DOHH2 (cell line): ENCODE measurements around the gene SYCP2.

Source experiments
- H3F3A ChIP-seq: fragments of 200-600 bp; sonication (generic), shearing (Covaris generic); 2 replicates; pipeline ENCODE4 v1.6.0; 2016; ENCODE audit warnings: antibody characterized with exemption, mild to moderate bottlenecking; ENCODE audit not compliant: control insufficient read depth, insufficient read depth
- H3K27ac ChIP-seq: fragments of 200-600 bp; sonication (generic); 2 replicates; pipeline ENCODE4 v1.5.1; 2014; ENCODE audit warnings: low read depth, mild to moderate bottlenecking, low read length, moderate library complexity
- H3K27me3 ChIP-seq: fragments of 200-600 bp; sonication (generic); 2 replicates; pipeline ENCODE4 v1.6.1; 2014; ENCODE audit warnings: mild to moderate bottlenecking, low read length, mixed read lengths; ENCODE audit not compliant: control insufficient read depth
- H3K36me3 ChIP-seq: fragments of 200-600 bp; sonication (generic); 2 replicates; pipeline ENCODE4 v1.6.1; 2014; ENCODE audit warnings: mild to moderate bottlenecking, low read length, moderate library complexity, mixed read lengths; ENCODE audit not compliant: control insufficient read depth
- H3K4me1 ChIP-seq: fragments of 200-600 bp; sonication (generic); 2 replicates; pipeline ENCODE4 v1.6.1; 2014; ENCODE audit warnings: mild to moderate bottlenecking, low read length, mixed read lengths; ENCODE audit not compliant: control insufficient read depth
- H3K4me2 ChIP-seq: fragments of 200-600 bp; sonication (generic); 2 replicates; pipeline ENCODE4 v1.6.0; 2014; ENCODE audit warnings: mild to moderate bottlenecking, low read length, moderate library complexity
- H3K4me3 ChIP-seq: fragments of 200-600 bp; sonication (generic); 2 replicates; pipeline ENCODE4 v1.5.1; 2014; ENCODE audit warnings: mild to moderate bottlenecking, low read length, mixed read lengths
- H3K79me2 ChIP-seq: fragments of 200-600 bp; sonication (generic); 2 replicates; pipeline ENCODE4 v1.6.1; 2014; ENCODE audit warnings: mild to moderate bottlenecking, low read length, mixed read lengths; ENCODE audit not compliant: control insufficient read depth
- H3K9me2 ChIP-seq: fragments of 200-600 bp; sonication (generic); replicated peaks from 2 replicates; pipeline ENCODE4 v1.6.1; 2014; ENCODE audit warnings: mild to moderate bottlenecking, low read length, mixed read lengths; ENCODE audit not compliant: control insufficient read depth
- H3K9me3 ChIP-seq: fragments of 200-600 bp; sonication (generic); 2 replicates; pipeline ENCODE4 v1.6.1; 2014; ENCODE audit warnings: antibody characterized with exemption, low read length, mixed read lengths; ENCODE audit not compliant: control insufficient read depth, insufficient read depth
- H4K20me1 ChIP-seq: fragments of 200-600 bp; sonication (generic); 2 replicates; pipeline ENCODE4 v1.6.0; 2014; ENCODE audit warnings: low read depth, mild to moderate bottlenecking, antibody characterized with exemption, low read length, moderate library complexity; ENCODE audit not compliant: control insufficient read depth, insufficient read depth
- CTCF ChIP-seq: fragments of 200-600 bp; sonication (generic); IDR thresholded peaks from one replicate; pipeline ENCODE4 v1.5.1; 2014; ENCODE audit warnings: antibody characterized with exemption, mild to moderate bottlenecking, low read depth, low read length; ENCODE audit not compliant: poor library complexity, severe bottlenecking
- EZH2phosphoT487 ChIP-seq: fragments of 200-600 bp; sonication (generic); IDR thresholded peaks from 2 replicates; pipeline ENCODE4 v1.6.1; 2017; ENCODE audit warnings: borderline replicate concordance, mild to moderate bottlenecking, antibody characterized with exemption, low read length, moderate library complexity, mixed read lengths

The SYCP2 gene

DNA sequence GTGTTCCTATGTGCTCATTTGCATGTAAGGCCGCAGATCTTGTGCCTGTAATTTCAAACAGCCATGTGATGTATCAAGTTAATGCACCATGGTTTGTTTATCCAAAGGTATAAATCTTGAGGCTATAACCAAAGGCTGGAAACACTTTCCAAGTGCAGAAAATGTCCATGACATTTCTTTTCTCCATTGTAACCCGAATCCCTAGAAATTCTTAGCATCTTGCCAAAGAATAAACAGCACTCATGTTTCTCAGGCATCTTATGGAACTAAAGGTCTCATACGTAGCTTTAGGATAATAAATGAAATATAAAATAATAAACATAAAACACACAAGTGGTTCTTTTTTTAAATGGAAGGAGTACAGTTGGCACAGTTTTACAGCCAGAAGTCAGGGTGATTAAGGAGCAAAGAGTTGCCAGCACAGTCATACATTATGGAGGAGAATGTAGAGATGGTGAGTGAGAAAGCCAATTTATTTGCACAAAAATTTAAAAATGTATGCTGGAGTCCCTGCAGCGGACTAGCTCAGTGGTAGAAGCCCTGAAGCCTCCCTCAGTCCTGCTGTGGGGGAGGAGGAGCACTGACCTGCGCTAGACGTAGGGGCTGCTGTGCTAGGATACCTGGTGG, 42.8 kb upstream of the SYCP2 start:
- H3K9me2 ChIP-seq: no peaks in the 10 kb centered on the region
- TF ChIP-seq CTCF (no peak), EZH2phosphoT487 (no peak)
- no peak overlapping the region for H3K4me3 ChIP-seq
- H3K4me2 ChIP-seq: no peak overlapping the region
- no peaks in the 10 kb centered on the region for H3K36me3 ChIP-seq
- H3K4me1 ChIP-seq: no peaks in the 10 kb centered on the region
- no peaks in the 10 kb centered on the region for H3K27me3 ChIP-seq
- no peaks in the 10 kb centered on the region for H3K79me2 ChIP-seq
- no peaks in the 10 kb centered on the region for H3K9me3 ChIP-seq
- H3K27ac ChIP-seq: no peak overlapping the region
- H3F3A ChIP-seq: no peaks in the 10 kb centered on the region
- no peaks in the 10 kb centered on the region for H4K20me1 ChIP-seq

DNA sequence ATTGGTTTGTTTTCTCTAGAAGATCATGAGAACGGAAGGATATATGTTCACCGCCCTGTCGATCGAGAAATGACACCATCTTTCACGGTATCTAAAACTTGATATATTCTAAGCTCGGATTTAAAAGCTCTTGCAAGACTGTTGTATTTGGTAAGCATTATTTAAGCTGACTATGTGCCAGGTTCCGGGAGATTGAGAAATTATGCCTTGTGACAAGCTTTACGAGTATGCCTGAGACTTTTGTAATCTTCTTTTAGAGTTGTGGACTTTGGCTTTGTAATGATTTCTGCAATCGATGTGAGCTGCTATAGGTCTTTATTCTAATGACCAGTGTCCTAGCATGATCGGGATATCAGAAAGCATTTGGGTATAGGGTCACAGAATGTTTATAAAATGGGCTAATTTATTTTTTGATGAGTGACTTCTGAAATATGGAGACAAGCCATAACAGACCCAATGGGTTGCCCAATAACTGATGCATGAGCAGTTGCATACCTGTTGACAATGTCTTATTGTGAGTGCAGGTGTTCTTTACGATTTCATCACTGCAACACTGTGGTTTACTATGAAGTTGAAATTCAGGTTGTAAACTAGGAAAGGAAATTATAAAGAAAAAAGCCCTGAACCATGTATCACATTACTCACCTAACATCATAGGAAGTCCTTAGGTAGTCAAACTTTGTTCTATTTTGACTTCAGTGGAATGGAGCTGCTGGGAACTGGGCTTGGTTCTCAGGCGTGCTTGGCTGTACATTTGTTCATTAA, 38.8 kb upstream of the SYCP2 start:
- Histone ChIP-seq H3K79me2 (no peaks in the 10 kb centered on the region), H3F3A (no peaks in the 10 kb centered on the region), H3K9me2 (no peaks in the 10 kb centered on the region), H3K4me1 (no peaks in the 10 kb centered on the region), H3K27ac (no peak overlapping the region), H3K4me2 (no peak overlapping the region), H3K36me3 (no peaks in the 10 kb centered on the region), H3K9me3 (no peaks in the 10 kb centered on the region), H3K27me3 (no peaks in the 10 kb centered on the region), H3K4me3 (no peak overlapping the region), H4K20me1 (no peaks in the 10 kb centered on the region)
- no peak for TF ChIP-seq EZH2phosphoT487

DNA sequence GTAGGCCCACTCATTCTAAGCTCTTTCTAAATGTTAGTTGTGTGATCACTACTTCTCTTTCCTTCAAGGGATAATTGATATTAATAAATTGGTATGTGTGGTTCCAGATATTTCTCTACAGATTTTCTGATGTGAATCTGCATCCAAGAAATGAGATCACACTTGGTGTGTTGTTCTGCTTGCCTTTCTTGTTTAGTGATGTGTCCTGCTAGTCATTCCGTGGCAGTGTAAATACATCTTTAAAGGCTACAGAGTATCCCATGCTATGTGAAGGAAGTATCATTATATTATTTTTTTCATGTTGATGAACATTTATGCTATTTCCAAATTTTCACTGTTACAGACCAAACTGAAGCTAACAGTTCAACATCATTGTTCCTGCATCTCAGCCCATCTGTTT, 38.0 kb upstream of the SYCP2 start:
- Histone ChIP-seq H3K4me2 (no peak overlapping the region), H4K20me1 (no peaks in the 10 kb centered on the region), H3K4me1 (no peaks in the 10 kb centered on the region), H3K27me3 (no peaks in the 10 kb centered on the region), H3K4me3 (no peak overlapping the region), H3K36me3 (no peaks in the 10 kb centered on the region), H3F3A (no peaks in the 10 kb centered on the region), H3K79me2 (no peaks in the 10 kb centered on the region), H3K9me3 (no peaks in the 10 kb centered on the region), H3K27ac (no peak overlapping the region), H3K9me2 (no peaks in the 10 kb centered on the region)
- no peak for TF ChIP-seq CTCF
- TF ChIP-seq EZH2phosphoT487: no peak

DNA sequence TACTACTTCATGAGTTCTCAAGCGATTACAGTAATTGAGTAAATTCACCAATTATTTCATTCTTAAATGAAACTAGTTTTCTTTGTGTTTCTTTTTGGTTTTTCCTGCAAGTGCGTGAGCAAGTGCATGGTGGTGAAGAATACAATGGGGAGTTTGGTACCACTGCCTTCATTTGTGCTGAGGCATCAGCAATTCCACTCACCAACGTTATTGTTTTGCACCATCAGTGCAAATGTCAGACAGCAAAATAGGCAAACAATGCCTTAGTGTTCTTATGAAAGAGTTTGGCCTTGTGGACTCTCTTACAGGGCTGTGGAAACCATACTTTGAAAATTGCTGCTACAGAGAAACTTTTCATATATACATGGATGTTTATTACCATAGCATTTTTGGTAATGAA, 33.0 kb upstream of the SYCP2 start:
- Histone ChIP-seq H3K4me3 (no peak overlapping the region), H3K79me2 (no peaks in the 10 kb centered on the region), H3F3A (no peaks in the 10 kb centered on the region), H3K27me3 (0 out of 2 replicates have a peak, but pooled peaks cover 2% of the 10 kb centered on the region), H3K27ac (no peak overlapping the region), H3K9me2 (no peaks in the 10 kb centered on the region), H3K9me3 (no peaks in the 10 kb centered on the region), H3K36me3 (no peaks in the 10 kb centered on the region), H4K20me1 (no peaks in the 10 kb centered on the region), H3K4me1 (no peaks in the 10 kb centered on the region), H3K4me2 (no peak overlapping the region)
- TF ChIP-seq EZH2phosphoT487: no peak
- no peak for TF ChIP-seq CTCF
